ENCODE results near the gene LRRC39.
"Not testable (repeated sequence)": the region's sequence is repeated elsewhere in the genome, so short reads cannot be mapped to it uniquely, and the experiment has no call there.

LRRC39 gene

GRCh38 chr1:100178091-100178490 is at the start of gene LRRC39:
LRRC39 (minus strand) TSS chr1:100178256; CDS start chr1:100168516, 9,740 bp downstream.
- H3K4me3 ChIP-seq (ENCODE audit: low read depth, low read length): no peak within 1 kb of the TSS

DNA sequence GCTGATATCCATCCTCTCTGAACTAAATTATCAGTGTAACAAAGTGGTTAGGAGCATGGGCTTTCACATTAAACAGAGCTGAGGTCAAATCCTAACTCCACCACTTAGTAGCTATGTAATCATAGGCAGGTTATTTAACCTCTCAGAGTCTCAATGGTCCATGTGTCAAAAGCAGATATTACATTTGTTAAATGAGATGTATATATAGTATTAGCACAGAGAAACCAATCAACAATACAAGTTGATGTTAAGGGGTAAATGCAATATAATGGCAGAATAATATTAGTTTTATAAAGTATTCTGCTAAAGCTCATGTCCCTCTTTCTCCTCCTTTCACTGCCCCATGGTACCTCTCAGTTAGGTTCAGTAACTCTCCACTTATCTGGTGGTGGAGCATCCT is 44.4 kb upstream of the LRRC39 start:
- H3K4me3 ChIP-seq (ENCODE audit: low read depth, low read length): no peak overlapping the region

GRCh38 chr1:100219883-100220282 is 41.8 kb upstream of the LRRC39 start:
- no peak overlapping the region for H3K4me3 ChIP-seq (ENCODE audit: low read depth, low read length)

- no peak overlapping the region for H3K4me3 ChIP-seq (ENCODE audit: low read depth, low read length)
These were observed 41.4 kb upstream of the LRRC39 start for GRCh38 chr1:100219457-100219856.

DNA sequence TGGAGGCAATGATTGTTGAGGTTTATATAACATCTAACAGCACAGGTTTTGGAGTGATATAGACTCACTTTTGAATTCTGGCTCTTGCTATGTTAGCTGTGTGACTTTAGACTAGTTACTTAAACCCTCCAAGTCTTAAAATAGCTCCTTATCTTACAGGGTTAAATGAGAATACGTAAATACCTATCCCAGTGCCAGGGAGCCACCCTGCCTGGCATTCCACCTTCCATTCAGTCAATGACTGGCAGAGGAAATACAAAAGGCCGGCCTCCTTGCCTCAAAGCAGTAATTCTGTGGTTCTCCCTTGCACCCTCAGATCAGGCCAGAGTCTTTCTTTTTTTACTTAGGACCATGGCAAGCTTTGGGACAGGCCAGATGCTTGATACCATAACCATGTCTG is 39.8 kb upstream of the LRRC39 start:
- H3K4me3 ChIP-seq (ENCODE audit: low read depth, low read length): no peak overlapping the region

DNA sequence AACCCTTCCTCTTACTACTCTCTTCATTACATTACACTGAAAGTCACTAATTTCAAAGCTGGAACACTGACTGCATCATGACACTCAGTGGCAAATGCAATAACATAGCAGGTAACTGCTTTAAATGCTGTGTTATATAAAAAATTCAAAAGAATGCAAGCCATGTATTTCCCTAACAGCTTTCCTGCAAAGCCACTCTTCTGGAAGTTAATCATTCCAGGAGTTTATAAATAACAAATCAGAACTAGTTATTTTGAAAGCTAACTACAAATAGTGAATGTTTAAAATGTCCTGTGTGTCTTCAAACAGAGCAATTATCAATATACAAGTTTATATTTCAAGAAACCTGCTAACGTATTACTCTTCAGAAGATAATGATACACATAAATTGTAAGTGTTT is 37.0 kb upstream of the LRRC39 start:
- no peak overlapping the region for H3K4me3 ChIP-seq (ENCODE audit: low read depth, low read length)

- no peak overlapping the region for H3K4me3 ChIP-seq (ENCODE audit: low read depth, low read length)
These were observed 35.1 kb upstream of the LRRC39 start for GRCh38 chr1:100213141-100213540.

DNA sequence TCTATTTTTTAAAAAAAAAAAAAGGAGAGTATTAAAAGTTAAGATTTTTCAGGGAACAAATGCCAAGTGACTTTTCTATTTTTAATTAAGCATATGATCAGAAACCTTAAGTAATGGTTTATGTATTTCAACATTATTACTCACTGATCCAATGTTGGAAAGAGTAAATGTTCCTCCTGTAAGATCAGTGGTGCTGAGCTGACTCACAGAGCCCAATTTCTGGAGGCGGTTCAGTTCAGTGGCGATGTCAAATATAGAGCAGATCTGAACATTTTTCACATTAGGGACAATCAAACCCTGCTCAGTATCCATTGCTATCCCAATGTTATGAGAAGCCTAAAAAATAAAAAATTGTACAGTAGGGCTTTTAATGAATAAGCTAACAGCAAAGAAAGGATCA is 28.2 kb upstream of the LRRC39 start:
- H3K4me3 ChIP-seq (ENCODE audit: low read depth, low read length): no peak overlapping the region

DNA sequence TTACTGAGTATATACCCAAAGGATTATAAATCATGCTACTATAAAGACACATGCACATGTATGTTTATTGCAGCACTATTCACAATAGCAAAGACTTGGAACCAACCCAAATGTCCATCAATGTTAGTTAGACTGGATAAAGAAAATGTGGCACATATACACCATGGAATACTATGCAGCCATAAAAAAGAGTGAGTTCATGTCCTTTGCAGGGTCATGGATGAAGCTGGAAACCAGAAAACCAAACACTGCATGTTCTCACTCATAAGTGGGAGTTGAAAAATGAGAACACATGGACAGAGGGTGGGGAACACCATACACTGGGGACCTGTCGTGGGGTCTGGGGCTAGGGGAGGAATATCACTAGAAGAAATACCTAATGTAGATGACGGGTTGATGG is 27.5 kb upstream of the LRRC39 start:
- not testable (repeated sequence) for H3K4me3 ChIP-seq (ENCODE audit: low read depth, low read length)

DNA sequence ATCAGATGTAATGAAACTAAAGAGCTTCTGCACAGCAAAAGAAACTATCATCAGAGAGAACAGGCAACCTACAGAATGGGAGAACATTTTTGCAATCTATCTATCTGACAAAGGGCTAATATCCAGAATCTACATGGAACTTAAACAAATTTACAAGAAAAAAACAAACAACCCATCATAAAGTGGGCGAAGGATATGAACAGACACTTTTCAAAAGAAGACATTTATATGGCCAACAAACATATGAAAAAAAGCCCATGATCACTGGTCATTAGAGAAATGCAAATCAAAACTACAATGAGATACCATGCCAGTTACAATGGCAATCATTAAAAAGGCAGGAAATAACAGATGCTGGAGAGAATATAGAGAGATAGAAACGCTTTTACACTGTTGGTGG is 27.0 kb upstream of the LRRC39 start:
- not testable (repeated sequence) for H3K4me3 ChIP-seq (ENCODE audit: low read depth, low read length)

DNA sequence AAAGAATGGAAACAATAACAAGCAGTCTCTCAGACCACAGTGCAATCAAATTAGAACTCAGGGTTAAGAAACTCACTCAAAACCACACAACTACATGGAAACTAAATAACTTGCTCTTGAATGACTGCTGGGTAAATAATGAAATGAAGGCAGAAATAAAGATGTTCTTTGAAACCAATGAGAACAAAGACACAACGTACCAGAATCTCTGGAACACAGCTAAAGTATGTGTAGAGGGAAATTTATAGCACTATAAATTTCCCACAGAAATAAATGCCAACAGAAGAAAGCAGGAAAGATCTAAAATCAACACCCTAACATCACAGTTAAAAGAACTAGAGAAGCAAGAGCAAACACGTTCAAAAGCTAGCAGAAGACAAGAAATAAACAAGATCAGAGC is 24.6 kb upstream of the LRRC39 start:
- not testable (repeated sequence) for H3K4me3 ChIP-seq (ENCODE audit: low read depth, low read length)

GRCh38 chr1:100200060-100200459 is 22.0 kb upstream of the LRRC39 start:
- not testable (repeated sequence) for H3K4me3 ChIP-seq (ENCODE audit: low read depth, low read length)

- H3K4me3 ChIP-seq (ENCODE audit: low read depth, low read length): no peak overlapping the region
These were observed 20.5 kb upstream of the LRRC39 start for GRCh38 chr1:100198596-100198995.

GRCh38 chr1:100188617-100189016 is 10.6 kb upstream of the LRRC39 start:
- no peak overlapping the region for H3K4me3 ChIP-seq (ENCODE audit: low read depth, low read length)

DNA sequence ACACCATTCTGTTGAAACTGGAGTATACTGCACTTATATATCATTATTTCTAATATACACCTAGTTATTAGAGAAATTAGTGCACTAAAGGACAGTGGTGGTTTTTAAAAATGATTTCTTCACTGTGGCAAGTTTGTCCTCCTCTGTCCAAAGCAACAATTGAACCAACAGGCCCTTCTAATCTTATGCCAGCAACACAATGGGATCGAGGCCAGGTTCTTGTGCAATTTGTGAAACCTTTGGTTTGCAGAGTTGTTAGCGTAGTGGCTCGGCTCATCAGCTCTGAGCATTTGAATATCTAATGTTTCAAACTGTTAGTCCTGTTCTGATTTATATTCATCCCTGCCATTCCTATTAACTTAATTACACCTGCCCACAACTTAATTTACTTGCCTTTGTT is 9.9 kb upstream of the LRRC39 start:
- H3K4me3 ChIP-seq (ENCODE audit: low read depth, low read length): no peak overlapping the region

DNA sequence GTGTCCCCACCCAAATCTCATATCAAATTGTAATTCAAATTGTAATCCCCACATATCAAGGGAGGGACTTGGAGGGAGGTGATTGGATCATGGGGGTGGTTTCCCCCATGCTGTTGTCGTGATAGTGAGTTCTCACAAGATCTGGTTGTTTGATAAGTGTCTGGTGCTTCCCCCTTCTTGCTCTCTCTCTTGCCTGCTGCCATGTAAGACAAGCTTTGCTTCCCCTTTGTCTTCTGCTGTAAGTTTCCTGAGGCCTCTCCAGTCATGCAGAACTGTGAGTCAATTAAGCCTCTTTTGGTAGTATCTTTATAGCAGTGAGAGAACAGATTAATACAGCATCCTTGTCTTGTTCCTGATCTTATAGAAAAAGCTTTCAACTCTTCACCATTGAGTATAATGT is 6.5 kb upstream of the LRRC39 start:
- H3K4me3 ChIP-seq (ENCODE audit: low read depth, low read length): no peak overlapping the region

GRCh38 chr1:100183370-100183769 is 5.3 kb upstream of the LRRC39 start:
- H3K4me3 ChIP-seq (ENCODE audit: low read depth, low read length): no peak overlapping the region

- no peak overlapping the region for H3K4me3 ChIP-seq (ENCODE audit: low read depth, low read length)
These were observed 588 bp downstream of the LRRC39 start for GRCh38 chr1:100177295-100178041.

DNA sequence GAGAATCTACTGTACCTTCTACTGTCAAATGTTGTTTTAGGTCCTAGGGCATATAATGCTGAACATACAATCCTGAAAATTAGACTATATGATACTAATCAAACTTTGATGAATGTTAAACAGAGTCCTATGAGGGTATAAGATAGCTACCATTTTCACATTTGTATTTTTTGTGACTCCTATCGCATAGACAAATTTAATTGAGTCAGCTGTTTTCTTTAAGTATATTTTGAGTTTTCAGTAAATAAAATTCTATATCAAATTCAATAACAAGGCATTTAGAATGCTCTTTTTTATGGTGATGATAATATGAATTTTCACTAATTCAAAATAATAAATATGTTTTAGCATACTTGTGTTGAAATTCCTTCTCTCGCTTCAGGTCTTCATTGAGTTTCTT is 10.0 kb downstream of the LRRC39 start:
- no peak overlapping the region for H3K4me3 ChIP-seq (ENCODE audit: low read depth, low read length)

- H3K4me3 ChIP-seq (ENCODE audit: low read depth, low read length): no peak overlapping the region
These were observed 13.4 kb downstream of the LRRC39 start for GRCh38 chr1:100164702-100165101.

- no peak overlapping the region for H3K4me3 ChIP-seq (ENCODE audit: low read depth, low read length)
These were observed 13.8 kb downstream of the LRRC39 start for GRCh38 chr1:100164216-100164615.

DNA sequence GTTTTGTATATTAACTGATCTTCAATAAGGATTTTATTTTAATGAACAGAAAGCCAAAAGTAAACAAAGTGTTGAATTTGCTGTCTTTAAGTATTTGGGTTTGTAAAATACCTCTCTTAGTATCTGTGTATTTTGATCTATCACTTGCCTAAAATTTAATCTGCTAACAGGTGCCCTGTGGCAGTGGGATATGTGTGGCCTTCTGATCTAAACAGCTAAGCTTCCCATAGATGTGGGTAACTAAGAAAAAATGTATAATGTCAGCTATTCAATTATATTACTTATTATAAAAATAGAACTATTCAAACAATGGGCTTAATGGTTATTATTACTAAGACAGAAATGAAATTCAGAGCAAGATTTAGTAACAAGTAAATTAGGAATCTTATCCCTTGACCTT is 15.2 kb downstream of the LRRC39 start:
- no peak overlapping the region for H3K4me3 ChIP-seq (ENCODE audit: low read depth, low read length)

DNA sequence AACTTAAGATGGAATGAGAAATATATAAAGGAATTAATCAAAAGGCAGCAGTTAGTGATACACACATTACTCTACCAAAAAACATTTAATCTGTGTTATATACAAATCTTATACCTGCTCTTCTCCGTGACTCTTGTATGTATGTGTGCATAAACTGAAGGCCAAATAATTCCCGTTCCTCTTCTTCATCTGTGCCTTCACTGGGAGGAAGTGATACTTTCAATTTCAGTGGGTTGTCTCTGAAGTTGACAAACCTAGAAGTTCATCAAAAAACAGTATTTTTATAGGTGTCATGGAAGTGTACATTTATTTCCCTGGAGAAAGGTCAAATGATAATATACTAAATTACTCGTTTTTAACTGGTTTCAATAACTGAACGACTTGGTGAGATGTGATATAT is 25.8 kb downstream of the LRRC39 start:
- H3K4me3 ChIP-seq (ENCODE audit: low read depth, low read length): no peak overlapping the region

All from iPS-11a (cell line).